HepG2 (cell line): ENCODE results near the gene JPH2. TPM values are rescaled to one million over a fixed set of nuclear protein-coding genes. Genes with fewer than 3 reads are reported as not detected.

ENCODE experiments used
- ATAC-seq: fragments of 200-7000 bp; cut with Tn5 transposase; 3 replicates; pipeline ENCODE4 v1.9.1; 2020; ENCODE audit warnings: mild to moderate bottlenecking, moderate library complexity
- BruUV-seq: library from RNA; stranded (reverse); fragments of 400-500 nt; replicated peaks from 2 replicates; lab custom pipeline; 2021; lab: Mats Ljungman, UMichigan
- CTCF ChIA-PET: fragments of 300-600 bp; formaldehyde crosslinking; extraction: SDS; loops from one replicate; lab custom pipeline; 2021; ENCODE audit warnings: low total read pairs, inconsistent platforms, low intra/inter-chr PET ratio; lab: Yijun Ruan, JAX
- POLR2A ChIA-PET: fragments of 350-600 bp; sonication (Branson Sonifier 250); formaldehyde crosslinking; loops from one replicate; lab custom pipeline; 2020; ENCODE audit warnings: antibody characterized with exemption, inconsistent platforms; lab: Yijun Ruan, JAX
- DNase-seq: peaks from one replicate; pipeline ENCODE4 v3.0.0-alpha.2; 2015; ENCODE audit warnings: low spot score
- FAIRE-seq: peaks from 3 replicates; lab custom pipeline; 2011; peaks lifted over from hg19 to GRCh38; lab: Jason Lieb, UNC
- H2AFZ ChIP-seq: one replicate; pipeline ENCODE4 v1.6.1; 2011; ENCODE audit warnings: low read length, inconsistent platforms
- H3K27ac ChIP-seq: fragments of 300-600 bp; 3 replicates; pipeline ENCODE4 v1.8.0; 2011; ENCODE audit warnings: mixed run types, mild to moderate bottlenecking, mixed read lengths, low read length, inconsistent platforms; ENCODE audit not compliant: insufficient read depth; ENCODE audit errors: extremely low read length
- H3K27me3 ChIP-seq, 2 experiments: fragments of 200-600 bp in 1 of 2; 2 replicates in 1 of 2; 3 replicates in 1 of 2; pipeline versions ENCODE4 v1.6.0 to v1.8.0; 2011; ENCODE audit warnings: low read length in 2 of 2, mild to moderate bottlenecking in 2 of 2, moderate library complexity in 2 of 2, inconsistent platforms in 1 of 2; ENCODE audit not compliant: insufficient read depth in 2 of 2, control insufficient read depth in 1 of 2
- H3K36me3 ChIP-seq, 2 experiments: fragments of 200-600 bp in 1 of 2; replicated peaks in 1 of 2; 2 replicates in 1 of 2; 3 replicates in 1 of 2; pipeline versions ENCODE4 v1.5.1 to v1.8.0; 2011; ENCODE audit warnings: low read length in 2 of 2, inconsistent platforms in 1 of 2; ENCODE audit not compliant: insufficient read depth in 2 of 2, control insufficient read depth in 1 of 2
- H3K4me1 ChIP-seq: 2 replicates; pipeline ENCODE4 v1.5.1; 2012; ENCODE audit warnings: low read length, inconsistent platforms; ENCODE audit not compliant: insufficient read depth
- H3K4me2 ChIP-seq: 2 replicates; pipeline ENCODE4 v1.6.0; 2011; ENCODE audit warnings: low read depth, low read length, inconsistent platforms
- H3K4me3 ChIP-seq, 3 experiments: fragments of 200-600 bp in 1 of 3; sonication (generic), shearing (Covaris generic) in 1 of 3; replicated peaks in 1 of 3; 2 replicates each; pipeline ENCODE4 v1.5.1; 2011 to 2016; ENCODE audit warnings: low read length in 3 of 3, inconsistent platforms in 2 of 3, low read depth in 2 of 3, mild to moderate bottlenecking in 2 of 3, control low read depth in 1 of 3, mixed read lengths in 1 of 3; ENCODE audit not compliant: insufficient read depth in 1 of 3
- H3K79me2 ChIP-seq: one replicate; pipeline ENCODE4 v1.6.1; 2011; ENCODE audit warnings: low read length, inconsistent platforms; ENCODE audit not compliant: insufficient read depth
- H3K9ac ChIP-seq: 2 replicates; pipeline ENCODE4 v1.6.0; 2011; ENCODE audit warnings: mild to moderate bottlenecking, low read depth, low read length, inconsistent platforms; ENCODE audit not compliant: insufficient read depth
- H3K9me3 ChIP-seq: 2 replicates; pipeline ENCODE4 v1.5.1; 2012; ENCODE audit warnings: mild to moderate bottlenecking, low read length
- H4K20me1 ChIP-seq: 2 replicates; pipeline ENCODE4 v1.6.0; 2011; ENCODE audit warnings: inconsistent platforms, mild to moderate bottlenecking, low read length, moderate library complexity; ENCODE audit not compliant: insufficient read depth
- HNRNPLL ChIP-seq: fragments of 200-400 bp; formaldehyde crosslinking; IDR thresholded peaks from 2 replicates; pipeline ENCODE4 v1.6.1; 2017; ENCODE audit warnings: mild to moderate bottlenecking, low read depth, low read length; ENCODE audit not compliant: poor library complexity, severe bottlenecking
- HOXD1 ChIP-seq: sonication (generic); formaldehyde crosslinking; IDR thresholded peaks from 2 replicates; pipeline ENCODE4 v1.5.0; 2020; ENCODE audit warnings: missing genetic modification reagents
- MAF1 ChIP-seq: sonication (generic); formaldehyde crosslinking; IDR thresholded peaks from 2 replicates; pipeline ENCODE4 v1.5.0; 2020; ENCODE audit warnings: missing genetic modification reagents, borderline replicate concordance
- SNRNP70 ChIP-seq: fragments of 200-400 bp; formaldehyde crosslinking; IDR thresholded peaks from 2 replicates; pipeline ENCODE4 v1.6.1; 2017; ENCODE audit warnings: mild to moderate bottlenecking, low read depth, low read length, moderate library complexity
- ZNF329 ChIP-seq: sonication (generic); formaldehyde crosslinking; IDR thresholded peaks from 2 replicates; pipeline ENCODE4 v1.9.0; 2021; ENCODE audit warnings: low read depth, mild to moderate bottlenecking, missing genetic modification reagents
- ZNF335 ChIP-seq: sonication (generic); formaldehyde crosslinking; IDR thresholded peaks from 2 replicates; pipeline ENCODE4 v1.4.0; 2020; ENCODE audit warnings: missing genetic modification reagents
- ZNF652 ChIP-seq: IDR thresholded peaks from 2 replicates; pipeline ENCODE4 v1.6.1; 2016; ENCODE audit warnings: low read depth, borderline replicate concordance
- WGBS: methylation state at CpG from one replicate; pipeline ENCODE4 v1.1.6; 2017; ENCODE audit warnings: low lambda C conversion rate; 5-methylcytosine and 5-hydroxymethylcytosine counted together
- in situ Hi-C: cut with HindIII; loops from 2 replicates; pipeline ENCODE4 v1.10.0; 2017; ENCODE audit warnings: low pct_unique_long_range_greater_than_20kb; ENCODE audit not compliant: extremely low pct_ligation_motif_present
- intact Hi-C: fragments of 100-400 bp; cut with micrococcal nuclease; formaldehyde crosslinking; loops from one replicate; pipeline ENCODE4 v1.10.0; 2022; ENCODE audit not compliant: unreplicated experiment
- polyA plus RNA-seq, 8 experiments: library from polyadenylated mRNA; depleted of rRNA in 3 of 8; stranded (reverse) in 7 of 8; unstranded in 1 of 8; fragments of >200 nt; fragmentation: Illumina TruSeq in 4 of 8; extraction: Trizol in 4 of 8; gene quantifications; 2 replicates each; pipeline versions ENCODE4 v1.2.1 to v1.2.3, GENCODE V29; 2011 to 2016; ENCODE audit warnings: low read depth in 4 of 8, missing spikeins in 1 of 8, mixed read lengths in 1 of 8; ENCODE audit not compliant: insufficient read depth in 1 of 8
- total RNA-seq, 5 experiments: library from RNA; depleted of rRNA; stranded (reverse); fragments of >200 nt; fragmentation: Illumina TruSeq; extraction: Trizol; gene quantifications; 2 replicates each; pipeline ENCODE4 v1.2.3, GENCODE V29; 2016; ENCODE audit warnings: low read depth in 1 of 5

JPH2 gene
- total and polyA plus RNA-seq, 2 of the 13 experiments (the other 11 are each of a cell fraction or from before 2014, with no cell fraction given), result 0.42 TPM; not detected in 1

- no peaks in the 10 kb centered on the region for H3K79me2 ChIP-seq
- H3K4me3 ChIP-seq, result no peak overlapping the region
- FAIRE-seq (no peak), DNase-seq (no peak), ATAC-seq (no peak)
- intact Hi-C loops, result no loop called here
- H3K27ac ChIP-seq, result no peak overlapping the region
- no peak overlapping the region for H3K4me2 ChIP-seq
- in situ Hi-C loops, result no loop called here
- no peak overlapping the region for H2AFZ ChIP-seq
- POLR2A ChIA-PET, result no interaction called here
- CTCF ChIA-PET, result no interaction called here
- no peaks in the 10 kb centered on the region for H3K36me3 ChIP-seq
- 33% methylated on average over 12 of the region's 12 CpGs for WGBS
- no peaks in the 10 kb centered on the region for H4K20me1 ChIP-seq
- peaks cover 31 to 82% of the 10 kb centered on the region in 2 experiments; a peak in 4 of 5 replicates for H3K27me3 ChIP-seq
- no peak overlapping the region for H3K9ac ChIP-seq
- TF ChIP-seq SNRNP70 (no peak), HOXD1 (CRISPR knock-in tag) (no peak), MAF1 (CRISPR knock-in tag) (no peak), ZNF329 (no peak)
- no peaks in the 10 kb centered on the region for H3K9me3 ChIP-seq
- BruUV-seq, result no TSS peak
- no peaks in the 10 kb centered on the region for H3K4me1 ChIP-seq
Observed at GRCh38 chr20:44074252-44075151, 112.5 kb downstream of the JPH2 start.

GRCh38 chr20:44073675-44074071 lies 113.3 kb downstream of the JPH2 start:
- TF ChIP-seq ZNF335 (CRISPR knock-in tag), result no peak
- TF ChIP-seq ZNF652 (CRISPR knock-in tag), result no peak
- TF ChIP-seq HNRNPLL, result no peak
- Histone ChIP-seq H3K79me2 (no peaks in the 10 kb centered on the region), H3K4me3 (no peak overlapping the region), H3K9ac (no peak overlapping the region), H3K9me3 (no peaks in the 10 kb centered on the region), H3K36me3 (no peaks in the 10 kb centered on the region), H2AFZ (no peak overlapping the region), H3K4me1 (no peaks in the 10 kb centered on the region), H4K20me1 (no peaks in the 10 kb centered on the region), H3K27ac (no peak overlapping the region), H3K27me3 (peaks cover 34 to 83% of the 10 kb centered on the region in 2 experiments; a peak in 4 of 5 replicates), H3K4me2 (no peak overlapping the region)
- no peak for FAIRE-seq
- no peak for DNase-seq
- 2% methylated on average over 6 of the region's 6 CpGs for WGBS
- ChIA-PET CTCF (no interaction called here), POLR2A (no interaction called here)
- no peak for ATAC-seq
- intact Hi-C loops (no loop called here), in situ Hi-C loops (no loop called here)
- BruUV-seq, result no TSS peak
